ACC112 (cell line): ENCODE data around the gene ANKRD35.

Experiments used
- H2AFZ ChIP-seq: fragments of 200-600 bp; sonication (generic); one replicate; pipeline ENCODE4 v1.6.0; 2017; ENCODE audit warnings: antibody characterized with exemption, low read length; ENCODE audit not compliant: unreplicated experiment
- H3K27ac ChIP-seq: fragments of 200-600 bp; sonication (generic); 2 replicates; pipeline ENCODE4 v1.5.1; 2014; ENCODE audit warnings: low read depth, mild to moderate bottlenecking, antibody characterized with exemption, low read length, moderate library complexity
- H3K27me3 ChIP-seq: fragments of 200-600 bp; sonication (generic); 2 replicates; pipeline ENCODE4 v1.6.1; 2014; ENCODE audit warnings: mild to moderate bottlenecking, antibody characterized with exemption, low read length, moderate library complexity, mixed read lengths; ENCODE audit not compliant: insufficient read depth
- H3K36me3 ChIP-seq: fragments of 200-600 bp; sonication (generic); 2 replicates; pipeline ENCODE4 v1.6.1; 2016; ENCODE audit warnings: mild to moderate bottlenecking, antibody characterized with exemption, low read length, moderate library complexity, mixed read lengths; ENCODE audit not compliant: insufficient read depth
- H3K4me1 ChIP-seq: fragments of 200-600 bp; sonication (generic); one replicate; pipeline ENCODE4 v1.6.1; 2016; ENCODE audit warnings: low read length, mixed read lengths; ENCODE audit not compliant: insufficient read depth, unreplicated experiment, control insufficient read depth
- H3K4me3 ChIP-seq: fragments of 200-600 bp; sonication (generic); 2 replicates; pipeline ENCODE4 v1.5.1; 2014; ENCODE audit warnings: mild to moderate bottlenecking, low read depth, low read length
- H3K79me2 ChIP-seq: fragments of 200-600 bp; sonication (generic); one replicate; pipeline ENCODE4 v1.6.0; 2016; ENCODE audit warnings: low read length; ENCODE audit not compliant: control insufficient read depth, unreplicated experiment, insufficient read depth

The ANKRD35 gene

GRCh38 chr1:145877923-145878486, 7.7 kb downstream of the ANKRD35 start:
- Histone ChIP-seq H3K4me3 (no peak overlapping the region), H3K79me2 (no peaks in the 10 kb centered on the region), H3K27ac (no peak overlapping the region), H3K4me1 (no peaks in the 10 kb centered on the region), H3K27me3 (no peaks in the 10 kb centered on the region; the same call in 1 of the 2 replicates), H2AFZ (no peak overlapping the region), H3K36me3 (no peaks in the 10 kb centered on the region)

GRCh38 chr1:145874646-145875045, 11.0 kb downstream of the ANKRD35 start:
- no peaks in the 10 kb centered on the region; the same call in 1 of the 2 replicates for H3K27me3 ChIP-seq
- no peaks in the 10 kb centered on the region for H3K36me3 ChIP-seq
- H3K4me3 ChIP-seq = no peak overlapping the region
- no peak overlapping the region for H3K27ac ChIP-seq
- H3K79me2 ChIP-seq = no peaks in the 10 kb centered on the region
- H3K4me1 ChIP-seq = peaks cover 14% of the 10 kb centered on the region
- H2AFZ ChIP-seq = no peak overlapping the region

GRCh38 chr1:145871994-145872924, 13.4 kb downstream of the ANKRD35 start:
- H2AFZ ChIP-seq = peak overlapping the region; percentile 54
- H3K36me3 ChIP-seq = no peaks in the 10 kb centered on the region
- no peaks in the 10 kb centered on the region; the same call in 1 of the 2 replicates for H3K27me3 ChIP-seq
- peak overlapping the region; percentile 67 for H3K4me3 ChIP-seq
- no peaks in the 10 kb centered on the region for H3K79me2 ChIP-seq
- no peak overlapping the region for H3K27ac ChIP-seq
- peaks cover 14% of the 10 kb centered on the region for H3K4me1 ChIP-seq

DNA sequence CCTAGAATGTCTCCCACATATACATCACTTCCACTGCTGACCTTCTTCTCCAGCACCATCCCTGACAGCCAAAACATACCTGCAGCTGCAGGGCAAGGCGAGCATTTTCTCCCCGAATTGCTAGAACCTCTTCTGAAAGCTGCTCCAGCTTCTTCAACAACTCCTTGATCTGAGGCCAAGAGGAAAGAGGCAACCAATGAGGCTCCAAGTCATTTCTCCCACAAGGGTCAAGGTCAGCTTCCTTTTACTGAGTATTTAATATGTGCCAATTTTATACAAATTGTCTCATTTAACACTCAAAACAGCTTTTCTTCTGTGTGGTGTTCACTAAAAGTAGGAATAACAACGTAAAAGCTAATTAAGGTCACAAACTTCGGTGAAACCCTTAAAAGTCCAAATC, 17.4 kb downstream of the ANKRD35 start:
- H3K36me3 ChIP-seq = no peaks in the 10 kb centered on the region
- no peak overlapping the region for H3K27ac ChIP-seq
- no peak overlapping the region for H2AFZ ChIP-seq
- H3K4me3 ChIP-seq = no peak overlapping the region
- H3K4me1 ChIP-seq = peaks cover 14% of the 10 kb centered on the region
- H3K27me3 ChIP-seq = no peaks in the 10 kb centered on the region
- no peaks in the 10 kb centered on the region for H3K79me2 ChIP-seq

- Histone ChIP-seq H3K4me1 (peaks cover 5% of the 10 kb centered on the region), H3K4me3 (no peak overlapping the region), H3K27ac (no peak overlapping the region), H2AFZ (no peak overlapping the region), H3K27me3 (no peaks in the 10 kb centered on the region), H3K36me3 (no peaks in the 10 kb centered on the region), H3K79me2 (peaks cover under 1% of the 10 kb centered on the region)
Measured at GRCh38 chr1:145863282-145864018, 22.2 kb downstream of the ANKRD35 start.

DNA sequence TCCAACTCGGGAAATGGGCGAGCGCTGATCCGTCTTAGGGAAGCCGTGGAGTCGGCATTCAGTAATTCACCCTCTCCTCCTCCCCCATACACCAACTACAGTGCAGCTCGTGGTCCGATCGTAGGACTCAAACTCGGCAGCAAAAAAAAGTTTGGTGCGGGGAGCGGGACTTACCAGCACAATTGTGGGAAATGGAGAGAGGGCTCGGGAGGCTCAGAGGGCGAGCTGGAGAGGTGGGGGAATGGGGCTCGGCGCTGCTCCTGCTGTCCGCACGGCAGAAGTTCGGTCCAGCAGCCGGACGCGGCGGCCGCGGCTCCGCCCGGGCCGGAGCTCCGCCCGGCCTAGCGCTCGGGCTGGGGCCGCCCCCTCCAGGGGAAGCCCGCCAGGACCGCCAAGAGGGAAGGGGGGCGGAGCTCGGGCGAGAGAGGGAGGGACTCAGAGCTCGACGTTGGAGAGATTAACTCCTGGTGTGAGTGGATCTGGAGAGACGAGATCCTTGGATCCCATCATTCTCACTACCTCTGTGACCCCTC, 26.1 kb downstream of the ANKRD35 start:
- peaks cover 12% of the 10 kb centered on the region; the same call in 1 of the 2 replicates for H3K36me3 ChIP-seq
- H3K27me3 ChIP-seq = no peaks in the 10 kb centered on the region
- peak overlapping the region; percentile 53 for H3K27ac ChIP-seq
- H2AFZ ChIP-seq = peak overlapping the region; percentile 95
- H3K79me2 ChIP-seq = peaks cover 23% of the 10 kb centered on the region
- peaks cover 14% of the 10 kb centered on the region for H3K4me1 ChIP-seq
- H3K4me3 ChIP-seq = peak overlapping the region; percentile 99

- Histone ChIP-seq H3K27ac (peak within 1 kb of the TSS; percentile 53), H3K79me2 (peaks cover 23% of the 10 kb centered on the region), H2AFZ (peak within 1 kb of the TSS; percentile 95), H3K4me1 (peaks cover 14% of the 10 kb centered on the region), H3K36me3 (peaks cover 13% of the 10 kb centered on the region; the same call in 1 of the 2 replicates), H3K27me3 (no peaks in the 10 kb centered on the region), H3K4me3 (peak within 1 kb of the TSS; percentile 99)
Measured at GRCh38 chr1:145858901-145859490, 26.7 kb downstream of the ANKRD35 start, which contains the start of gene PIAS3. Gene PIAS3, minus strand, starts transcription at chr1:145859081. Its CDS starts 91 bp downstream, at chr1:145858990.

DNA sequence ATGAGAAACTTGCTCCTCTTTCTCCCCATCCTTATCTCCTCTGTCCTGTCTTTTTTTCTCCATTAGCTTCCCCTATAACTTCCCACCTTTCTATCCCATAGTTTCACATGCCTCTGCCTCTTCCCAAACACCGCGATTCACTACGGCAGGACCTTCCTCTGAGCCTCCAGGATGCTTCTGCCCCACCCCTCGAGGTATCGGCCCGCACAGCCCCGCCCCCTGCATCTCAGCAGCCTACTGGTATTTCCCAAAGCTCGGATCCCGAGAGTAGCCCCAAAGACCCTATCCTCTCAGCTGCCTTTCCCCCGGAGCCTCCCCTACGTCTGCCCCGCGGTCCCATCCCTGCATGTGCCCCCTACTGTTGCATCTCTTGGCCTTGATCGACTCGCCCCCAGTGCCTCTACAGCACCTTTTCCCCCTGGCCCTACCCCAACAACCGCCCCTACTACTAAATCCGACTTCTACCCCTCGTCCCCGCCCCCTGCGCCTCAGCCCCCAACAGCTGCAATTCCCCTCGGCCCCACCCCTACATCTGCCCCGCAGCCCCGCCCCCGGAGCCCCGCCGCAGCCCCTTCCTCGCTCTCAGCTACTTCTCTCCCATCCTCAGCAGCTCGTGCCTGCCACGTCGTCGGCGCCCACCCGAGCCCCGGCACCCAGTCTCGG, 27.3 kb downstream of the ANKRD35 start:
- H3K27ac ChIP-seq = no peak overlapping the region

DNA sequence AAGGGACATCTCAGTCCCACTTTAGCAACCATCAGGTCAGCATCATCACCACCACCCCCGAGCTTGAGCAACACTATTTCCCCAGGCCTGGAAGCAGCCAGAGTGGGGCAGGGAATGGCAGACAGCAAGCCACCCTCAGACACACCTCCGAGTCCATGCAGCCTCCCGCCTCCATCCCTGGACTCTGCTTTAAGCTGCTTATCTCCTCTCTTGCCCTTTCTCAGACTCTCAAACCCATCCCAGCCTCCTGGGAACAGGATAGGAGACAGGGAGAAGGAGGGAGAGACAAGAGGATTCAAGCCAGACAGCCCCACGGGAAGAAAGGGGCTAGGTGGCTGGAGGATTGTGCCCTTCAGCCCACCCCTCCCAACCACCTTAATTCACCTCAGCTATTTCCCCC, 28.5 kb downstream of the ANKRD35 start:
- H3K4me3 ChIP-seq = 0 out of 2 replicates have a peak overlapping the region, but pooled peaks have one; percentile 99
- peaks cover 14% of the 10 kb centered on the region for H3K4me1 ChIP-seq
- H3K36me3 ChIP-seq = peaks cover 24% of the 10 kb centered on the region; the same call in 1 of the 2 replicates
- H3K79me2 ChIP-seq = peaks cover 23% of the 10 kb centered on the region
- no peak overlapping the region for H2AFZ ChIP-seq
- H3K27me3 ChIP-seq = no peaks in the 10 kb centered on the region
- no peak overlapping the region for H3K27ac ChIP-seq

More for the DNA sequence above, 27.3 kb downstream of the ANKRD35 start:
- H3K4me1 ChIP-seq = peaks cover 14% of the 10 kb centered on the region
- H3K4me3 ChIP-seq = peak overlapping the region; percentile 99
- H3K36me3 ChIP-seq = peaks cover 19% of the 10 kb centered on the region; the same call in 1 of the 2 replicates
- peaks cover 23% of the 10 kb centered on the region for H3K79me2 ChIP-seq
- no peaks in the 10 kb centered on the region for H3K27me3 ChIP-seq
- peak overlapping the region; percentile 95 for H2AFZ ChIP-seq
